ENCODE results near the gene EPB42. TPM values are rescaled to one million over a fixed set of nuclear protein-coding genes. Genes with fewer than 3 reads are reported as not detected.

Gene EPB42
- total and polyA plus RNA-seq, 2 of the 4 experiments (the other 2 are of a cell fraction) = not detected

DNA sequence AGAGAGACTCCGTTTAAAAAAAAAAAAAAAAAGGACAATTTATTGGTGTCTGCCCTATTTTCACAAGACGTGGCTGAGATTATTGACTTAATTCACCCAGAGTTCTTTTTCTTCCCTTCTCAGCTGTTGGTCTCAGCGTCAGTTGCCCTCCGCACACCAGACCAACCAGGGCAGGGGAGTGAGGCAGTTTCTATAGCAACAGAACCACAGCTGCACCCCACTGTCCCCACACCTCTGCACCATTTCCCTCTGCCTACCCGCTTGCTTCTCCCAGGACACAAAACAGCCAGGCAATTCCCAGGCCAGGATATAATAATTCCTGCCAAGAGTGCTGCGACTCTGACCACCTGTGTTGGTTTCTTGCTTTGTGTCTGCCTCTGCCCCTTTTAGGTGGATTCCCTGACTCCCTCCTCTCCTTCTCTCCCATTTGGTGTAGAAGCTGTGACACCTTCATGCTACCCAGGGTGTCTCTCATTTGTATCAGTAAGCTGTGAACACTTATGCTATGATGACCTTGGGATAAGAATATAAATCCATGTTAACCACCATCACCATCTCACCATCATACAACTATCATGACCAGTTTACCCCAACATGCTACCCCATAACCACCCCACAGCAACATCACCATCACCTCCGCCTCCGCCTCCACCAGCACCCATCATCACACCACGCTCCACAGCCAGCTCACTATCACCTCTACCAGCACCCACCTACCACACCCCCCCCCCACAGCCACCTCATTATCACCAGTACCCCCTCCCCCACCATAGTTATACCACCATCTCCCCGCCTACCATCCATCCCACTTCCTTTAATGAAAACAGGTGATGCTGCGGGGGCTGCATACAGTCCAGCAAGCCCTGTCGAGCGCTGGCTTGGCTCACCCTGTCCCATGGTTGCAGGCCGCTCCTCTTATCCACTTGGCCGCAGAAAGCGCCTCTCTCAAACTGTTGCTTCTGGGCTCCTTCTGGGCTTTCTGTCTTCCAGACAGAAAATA, 589 bp downstream of the EPB42 start (continued):
- no peak for TF ChIP-seq MAZ (IDR thresholded peaks at IDR 0.05; ENCODE audit: borderline replicate concordance, low read depth, low read length)

DNA sequence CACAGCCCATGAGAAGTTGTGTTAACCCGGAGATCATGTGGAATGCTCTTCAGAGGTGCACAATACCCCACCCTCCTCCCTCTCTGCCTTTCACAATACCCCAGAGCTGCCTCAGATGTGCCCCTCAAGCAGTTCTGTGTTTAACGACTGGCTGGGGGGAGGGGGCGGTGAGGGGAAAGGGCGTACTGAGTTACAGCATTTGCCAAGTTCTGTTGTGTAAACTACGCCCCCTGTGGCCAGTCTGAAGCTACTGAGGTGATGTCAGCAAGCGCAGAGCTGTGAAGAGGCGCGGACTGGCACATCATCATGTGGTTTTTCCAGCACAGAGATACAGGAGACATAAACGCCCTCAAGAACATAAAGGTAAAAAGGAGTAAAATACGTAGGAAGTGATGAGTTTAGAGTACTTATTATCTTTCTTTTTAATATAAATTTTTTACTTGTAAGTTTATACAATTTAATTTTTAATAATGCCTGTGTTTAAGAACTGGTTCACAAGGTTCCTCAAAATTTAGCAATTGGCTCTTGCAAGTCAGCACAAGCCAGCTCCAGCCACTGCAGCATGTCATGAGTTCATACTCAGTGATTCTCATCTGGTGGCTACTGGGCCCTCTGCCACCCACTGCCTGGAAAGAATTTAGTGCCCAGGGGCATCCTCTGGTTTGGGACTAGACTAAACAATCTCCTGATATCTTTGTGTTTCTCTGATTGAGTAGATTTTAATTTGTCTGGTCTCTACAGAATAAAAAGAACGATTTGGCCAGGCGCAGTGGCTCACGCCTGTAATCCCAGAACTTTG, 1.7 kb downstream of the EPB42 start:
- no TSS peak for BruUV-seq (replicated peaks)
- dilution Hi-C loops (cut with HindIII; ENCODE audit: low sequenced_read_pairs, unreplicated experiment) = no loop called here

More for the DNA sequence above, 1.7 kb downstream of the EPB42 start:
- no peaks in the 10 kb centered on the region for H3K4me1 ChIP-seq (ENCODE audit: control insufficient read depth, insufficient read depth, low read length)
- no peak overlapping the region for H3K18ac ChIP-seq (ENCODE audit: low read depth, low read length)
- CTCF ChIA-PET = interaction anchor here (1.3 kb wide), 1 partner anchor 66 kb away, joined by 5 read pairs; no protein-coding TSS in a partner anchor
- TF ChIP-seq RCOR1 (IDR thresholded peaks at IDR 0.05; ENCODE audit: insufficient replicate concordance, low read length) (no peak), FOS (IDR thresholded peaks at IDR 0.05; ENCODE audit: low read depth, low read length) (no peak), CHD1 (IDR thresholded peaks at IDR 0.05; ENCODE audit: low read depth, low read length) (no peak), BHLHE40 (IDR thresholded peaks at IDR 0.05; ENCODE audit: low read depth, low read length) (no peak), CTCF (conservative IDR thresholded peaks at IDR 0.05; ENCODE audit: low read depth, low read length) (peak; percentile 33)
- H3K36me3 ChIP-seq (ENCODE audit: control insufficient read depth, insufficient read depth, low read length) = no peaks in the 10 kb centered on the region
- no peaks in the 10 kb centered on the region for H3K9me3 ChIP-seq (ENCODE audit: control insufficient read depth, insufficient read depth, low read length)
- no peaks in the 10 kb centered on the region for H4K20me1 ChIP-seq (ENCODE audit: insufficient read depth, low read length)
- no peak overlapping the region for H2BK20ac ChIP-seq (ENCODE audit: low read depth, low read length)
- no peak overlapping the region for H3K56ac ChIP-seq (ENCODE audit: extremely low read depth, insufficient read depth, low read length)
- no peak overlapping the region for H2AFZ ChIP-seq (replicated peaks; ENCODE audit: low read length, poor library complexity)
- peak; percentile 18 for DNase-seq
- no peak overlapping the region for H3K4ac ChIP-seq (ENCODE audit: low read depth, low read length)
- no peak overlapping the region for H2BK15ac ChIP-seq (ENCODE audit: low read depth, low read length)
- no peak overlapping the region for H2BK120ac ChIP-seq (ENCODE audit: low read depth, low read length)
- no peaks in the 10 kb centered on the region for H3K79me1 ChIP-seq (ENCODE audit: low read depth in 1 of 2, low read length in 2 of 2)
- POLR2A ChIA-PET (ENCODE audit: unreplicated experiment) = no interaction called here
- H4K5ac ChIP-seq (ENCODE audit: low read depth, low read length) = no peak overlapping the region
- no peak overlapping the region for H2BK5ac ChIP-seq (ENCODE audit: low read depth, low read length, poor library complexity, severe bottlenecking)
- H3K4me2 ChIP-seq (ENCODE audit: low read depth, low read length) = no peak overlapping the region
- H2AK5ac ChIP-seq (ENCODE audit: low read depth, low read length) = no peak overlapping the region
- 14% methylated on average over 4 of the region's 13 CpGs; no CpG with 5 or more reads in 1 of the 2 experiments for WGBS, 2 experiments (ENCODE audit: extremely low coverage in 2 of 2, insufficient read length in 1 of 2)
- no peak overlapping the region for H4K8ac ChIP-seq (ENCODE audit: low read depth in 2 of 2, low read length in 2 of 2)
- H3K14ac ChIP-seq (replicated peaks; ENCODE audit: low read depth, low read length) = no peak overlapping the region
- in situ Hi-C loops (cut with MboI; ENCODE audit: low sequenced_read_pairs) = no loop called here
- no peak overlapping the region for H4K91ac ChIP-seq (ENCODE audit: insufficient read depth, low read depth, low read length)
- no peak overlapping the region for H3K4me3 ChIP-seq (ENCODE audit: insufficient read depth, low read depth, low read length)
- no peaks in the 10 kb centered on the region for H3K9me1 ChIP-seq (ENCODE audit: insufficient read depth, low read length)
- peaks cover 41% of the 10 kb centered on the region for H3K27me3 ChIP-seq (ENCODE audit: control insufficient read depth, insufficient read depth, low read length)
- H3K9ac ChIP-seq (ENCODE audit: low read depth, low read length) = no peak overlapping the region
- no peak for ATAC-seq (ENCODE audit: low read depth)
- intact Hi-C loops (cut with micrococcal nuclease) = no loop called here
- no peak overlapping the region for H3K23ac ChIP-seq (ENCODE audit: low read depth, low read length)
- H3K27ac ChIP-seq (ENCODE audit: insufficient read depth, low read length) = no peak overlapping the region
- H2AK9ac ChIP-seq (replicated peaks; ENCODE audit: low read depth, low read length, poor library complexity) = no peak overlapping the region

Measured in IMR-90 (cell line).